ENCODE measurements around the gene PRPF8. TPM values are rescaled to one million over a fixed set of nuclear protein-coding genes. Genes with fewer than 3 reads are reported as not detected.

The PRPF8 gene
- total RNA-seq, 4 donors from 2014 or later, result 123 to 413 (median 243) TPM

DNA sequence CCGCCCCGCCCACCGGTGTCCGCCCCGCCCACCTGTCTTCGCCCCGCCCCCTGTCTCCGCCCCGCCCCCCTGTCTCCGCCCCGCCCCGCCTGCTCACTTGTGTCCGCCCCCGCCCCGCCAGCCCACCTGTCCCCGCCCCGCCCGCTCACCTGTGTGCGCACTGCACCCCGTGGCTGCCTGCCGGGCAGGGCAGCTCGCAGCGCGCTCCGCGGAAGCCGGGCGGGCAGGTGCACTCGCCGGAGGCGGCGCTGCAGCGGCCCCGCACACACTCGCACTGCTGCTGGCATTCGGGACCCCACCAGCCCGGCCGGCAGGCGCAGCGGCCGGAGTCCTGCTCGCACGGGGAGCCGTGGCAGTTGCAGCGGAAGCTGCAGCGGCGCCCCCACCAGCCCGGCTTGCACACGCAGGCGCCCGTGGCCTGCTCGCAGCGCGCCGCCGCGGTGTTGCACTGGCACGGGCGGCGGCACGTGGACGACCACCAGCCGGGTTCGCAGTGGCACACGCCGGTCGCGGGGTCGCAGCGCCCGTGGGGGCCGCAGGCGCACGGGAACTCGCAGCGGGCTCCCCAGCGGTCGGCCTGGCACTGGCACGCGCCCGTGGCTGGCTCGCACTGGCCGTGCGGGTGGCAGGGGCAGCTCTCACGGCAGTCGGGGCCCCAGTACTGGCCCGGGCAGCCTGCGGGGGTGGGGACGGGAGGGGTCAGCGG, 41.2 kb downstream of the PRPF8 start:
- H3K27me3 ChIP-seq, result no peaks in the 10 kb centered on the region
- intact Hi-C loops (cut with DNase I; ENCODE audit: low total_unique reads), result no loop called here
- H3K4me1 ChIP-seq, result peaks cover 0 to 15% of the 10 kb centered on the region in 2 donors
- peak overlapping the region; percentile 0 to 35 for H3K4me3 ChIP-seq
- TF ChIP-seq, protein P1, sequence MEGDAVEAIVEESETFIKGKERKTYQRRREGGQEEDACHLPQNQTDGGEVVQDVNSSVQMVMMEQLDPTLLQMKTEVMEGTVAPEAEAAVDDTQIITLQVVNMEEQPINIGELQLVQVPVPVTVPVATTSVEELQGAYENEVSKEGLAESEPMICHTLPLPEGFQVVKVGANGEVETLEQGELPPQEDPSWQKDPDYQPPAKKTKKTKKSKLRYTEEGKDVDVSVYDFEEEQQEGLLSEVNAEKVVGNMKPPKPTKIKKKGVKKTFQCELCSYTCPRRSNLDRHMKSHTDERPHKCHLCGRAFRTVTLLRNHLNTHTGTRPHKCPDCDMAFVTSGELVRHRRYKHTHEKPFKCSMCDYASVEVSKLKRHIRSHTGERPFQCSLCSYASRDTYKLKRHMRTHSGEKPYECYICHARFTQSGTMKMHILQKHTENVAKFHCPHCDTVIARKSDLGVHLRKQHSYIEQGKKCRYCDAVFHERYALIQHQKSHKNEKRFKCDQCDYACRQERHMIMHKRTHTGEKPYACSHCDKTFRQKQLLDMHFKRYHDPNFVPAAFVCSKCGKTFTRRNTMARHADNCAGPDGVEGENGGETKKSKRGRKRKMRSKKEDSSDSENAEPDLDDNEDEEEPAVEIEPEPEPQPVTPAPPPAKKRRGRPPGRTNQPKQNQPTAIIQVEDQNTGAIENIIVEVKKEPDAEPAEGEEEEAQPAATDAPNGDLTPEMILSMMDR (IDR thresholded peaks at IDR 0.05), result peak in 2 of 4 experiments; percentile 17 to 22
- TF ChIP-seq POLR2A (IDR thresholded peaks at IDR 0.05), result no peak
- H3K27ac ChIP-seq, result peak overlapping the region in 1 of 2 donors; percentile 75
- no peaks in the 10 kb centered on the region for H3K36me3 ChIP-seq
- no peak for DNase-seq
- H3K9me3 ChIP-seq, result no peaks in the 10 kb centered on the region

DNA sequence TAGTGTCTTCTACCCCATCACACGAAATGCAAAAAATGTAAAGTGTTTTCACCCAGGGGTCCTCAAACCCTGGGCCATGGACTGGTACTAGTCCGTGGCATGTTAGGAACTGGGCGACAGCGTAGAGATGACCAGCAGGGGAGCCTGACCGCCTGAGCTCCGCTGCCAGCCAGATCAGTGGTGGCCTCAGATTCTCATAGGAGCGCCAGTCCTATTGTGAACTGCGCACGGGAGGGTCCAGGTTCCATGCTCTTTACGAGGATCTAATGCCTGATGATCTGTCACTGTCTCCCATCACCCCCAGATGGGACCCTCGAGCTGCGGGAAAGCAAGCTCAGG, 43.6 kb downstream of the PRPF8 start:
- intact Hi-C loops (cut with DNase I; ENCODE audit: low total_unique reads), result no loop called here
- Histone ChIP-seq H3K9me3 (no peaks in the 10 kb centered on the region), H3K4me1 (peaks cover 0 to 7% of the 10 kb centered on the region in 2 donors), H3K36me3 (no peaks in the 10 kb centered on the region), H3K4me3 (no peak overlapping the region), H3K27ac (no peak overlapping the region), H3K27me3 (no peaks in the 10 kb centered on the region)
- DNase-seq, result no peak
- TF ChIP-seq, protein P1 (IDR thresholded peaks at IDR 0.05), result no peak
- TF ChIP-seq POLR2A (IDR thresholded peaks at IDR 0.05), result no peak

GRCh38 chr17:1640329-1641064, 44.2 kb downstream of the PRPF8 start:
- Histone ChIP-seq H3K4me1 (peaks cover 0 to 7% of the 10 kb centered on the region in 2 donors), H3K4me3 (no peak overlapping the region), H3K27ac (no peak overlapping the region), H3K27me3 (no peaks in the 10 kb centered on the region), H3K36me3 (no peaks in the 10 kb centered on the region), H3K9me3 (no peaks in the 10 kb centered on the region)
- DNase-seq, result no peak
- no peak for TF ChIP-seq POLR2A (IDR thresholded peaks at IDR 0.05)
- intact Hi-C loops (cut with DNase I; ENCODE audit: low total_unique reads), result no loop called here

GRCh38 chr17:1639549-1640180, 45.0 kb downstream of the PRPF8 start:
- intact Hi-C loops (cut with DNase I; ENCODE audit: low total_unique reads), result loop anchor here (5.0 kb wide), 1 partner anchor 67 kb away; no protein-coding TSS in a partner anchor
- Histone ChIP-seq H3K9me3 (no peaks in the 10 kb centered on the region), H3K27ac (no peak overlapping the region), H3K36me3 (no peaks in the 10 kb centered on the region), H3K27me3 (no peaks in the 10 kb centered on the region), H3K4me1 (peaks cover 0 to 7% of the 10 kb centered on the region in 2 donors), H3K4me3 (no peak overlapping the region)
- no peak for DNase-seq
- no peak for TF ChIP-seq POLR2A (IDR thresholded peaks at IDR 0.05)
- TF ChIP-seq, protein P1 (IDR thresholded peaks at IDR 0.05), result no peak

GRCh38 chr17:1638624-1639300, 45.9 kb downstream of the PRPF8 start:
- no peak overlapping the region for H3K27ac ChIP-seq

More at GRCh38 chr17:1638624-1639300, 45.9 kb downstream of the PRPF8 start:
- intact Hi-C loops (cut with DNase I; ENCODE audit: low total_unique reads), result loop anchor here (5.0 kb wide), 1 partner anchor 66 kb away; no protein-coding TSS in a partner anchor
- H3K4me1 ChIP-seq, result peaks cover 0 to 5% of the 10 kb centered on the region in 2 donors
- no peak for DNase-seq
- H3K27me3 ChIP-seq, result no peaks in the 10 kb centered on the region
- no peaks in the 10 kb centered on the region for H3K36me3 ChIP-seq
- TF ChIP-seq, protein P1 (IDR thresholded peaks at IDR 0.05), result no peak
- no peak for TF ChIP-seq POLR2A (IDR thresholded peaks at IDR 0.05)
- H3K9me3 ChIP-seq, result no peaks in the 10 kb centered on the region
- no peak overlapping the region for H3K4me3 ChIP-seq
